Smooth muscle cell (in vitro differentiated cells): ENCODE measurements around the gene MEG3. TPM values are rescaled to one million over a fixed set of nuclear protein-coding genes. Genes with fewer than 3 reads are reported as not detected.

Experiments
- DNase-seq: peaks from one replicate; lab custom pipeline; 2025; ENCODE audit not compliant: unreplicated experiment; lab: John Stamatoyannopoulos, UW
- H2AFZ ChIP-seq: fragments of 200-600 bp; sonication (generic); 2 replicates; pipeline ENCODE4 v1.6.0; 2016; ENCODE audit warnings: antibody characterized with exemption, low read depth, mild to moderate bottlenecking
- H3F3A ChIP-seq: fragments of 200-600 bp; sonication (generic); 2 replicates; pipeline ENCODE4 v1.6.0; 2017; ENCODE audit warnings: antibody characterized with exemption, low read depth
- H3K27ac ChIP-seq: fragments of 200-600 bp; sonication (generic); 2 replicates; pipeline ENCODE4 v1.5.1; 2016; ENCODE audit warnings: low read depth, mild to moderate bottlenecking
- H3K27me3 ChIP-seq: fragments of 200-600 bp; sonication (generic); 2 replicates; pipeline ENCODE4 v1.6.1; 2016; ENCODE audit warnings: low read depth, mild to moderate bottlenecking
- H3K36me3 ChIP-seq: fragments of 200-600 bp; sonication (generic); 2 replicates; pipeline ENCODE4 v1.5.1; 2016; ENCODE audit warnings: low read depth
- H3K4me1 ChIP-seq: fragments of 200-600 bp; sonication (generic); 2 replicates; pipeline ENCODE4 v1.5.1; 2016; ENCODE audit warnings: low read depth
- H3K4me2 ChIP-seq: fragments of 200-600 bp; sonication (generic); 2 replicates; pipeline ENCODE4 v1.6.0; 2016; ENCODE audit warnings: mild to moderate bottlenecking
- H3K4me3 ChIP-seq: fragments of 200-600 bp; sonication (generic); 2 replicates; pipeline ENCODE4 v1.5.1; 2016; ENCODE audit warnings: mild to moderate bottlenecking
- H3K79me2 ChIP-seq: fragments of 200-600 bp; sonication (generic); 2 replicates; pipeline ENCODE4 v1.6.0; 2016; ENCODE audit warnings: low read depth, mild to moderate bottlenecking
- H3K9ac ChIP-seq: fragments of 200-600 bp; sonication (generic); 2 replicates; pipeline ENCODE4 v1.6.0; 2016; ENCODE audit warnings: low read depth
- H3K9me3 ChIP-seq: fragments of 200-600 bp; sonication (generic); replicated peaks from 2 replicates; pipeline ENCODE4 v1.5.1; 2016; ENCODE audit warnings: low read depth
- H4K20me1 ChIP-seq: fragments of 200-600 bp; sonication (generic); 2 replicates; pipeline ENCODE4 v1.6.0; 2016; ENCODE audit warnings: low read depth
- WGBS: methylation state at CpG from one replicate; pipeline ENCODE4 v1.1.7; 2016; ENCODE audit warnings: low lambda C conversion rate; 5-methylcytosine and 5-hydroxymethylcytosine counted together
- polyA plus RNA-seq: library from polyadenylated mRNA; unstranded; fragments of >200 nt; fragmentation: Nextera tagmentation; extraction: Ambion mirVana; gene quantifications from 2 replicates; pipeline ENCODE4 v1.2.1, GENCODE V29; 2016
- total RNA-seq: library from RNA; depleted of rRNA; stranded (reverse); fragments of >200 nt; gene quantifications from 2 replicates; pipeline ENCODE4 v1.2.3, GENCODE V29; 2014
- TF ChIP-seq, protein P1 (sequence below): fragments of 200-600 bp; sonication (generic); IDR thresholded peaks from 2 replicates; pipeline ENCODE4 v1.5.1; 2017; ENCODE audit warnings: borderline replicate concordance, mild to moderate bottlenecking, antibody characterized with exemption; ENCODE audit not compliant: insufficient read depth, poor library complexity, severe bottlenecking

The MEG3 gene
- total and polyA plus RNA-seq, 2 experiments from 2014 or later = not detected

- 45% methylated on average over 5 of the region's 5 CpGs for WGBS
- Histone ChIP-seq H3F3A (peaks cover 21% of the 10 kb centered on the region), H3K9ac (no peak overlapping the region), H2AFZ (peak overlapping the region; percentile 14), H3K27me3 (no peaks in the 10 kb centered on the region), H3K4me2 (peak overlapping the region; percentile 27), H4K20me1 (no peaks in the 10 kb centered on the region), H3K36me3 (no peaks in the 10 kb centered on the region), H3K4me3 (no peak overlapping the region), H3K9me3 (no peaks in the 10 kb centered on the region), H3K79me2 (no peaks in the 10 kb centered on the region), H3K27ac (peak overlapping the region; percentile 65), H3K4me1 (peaks cover 41% of the 10 kb centered on the region)
- TF ChIP-seq, protein P1, sequence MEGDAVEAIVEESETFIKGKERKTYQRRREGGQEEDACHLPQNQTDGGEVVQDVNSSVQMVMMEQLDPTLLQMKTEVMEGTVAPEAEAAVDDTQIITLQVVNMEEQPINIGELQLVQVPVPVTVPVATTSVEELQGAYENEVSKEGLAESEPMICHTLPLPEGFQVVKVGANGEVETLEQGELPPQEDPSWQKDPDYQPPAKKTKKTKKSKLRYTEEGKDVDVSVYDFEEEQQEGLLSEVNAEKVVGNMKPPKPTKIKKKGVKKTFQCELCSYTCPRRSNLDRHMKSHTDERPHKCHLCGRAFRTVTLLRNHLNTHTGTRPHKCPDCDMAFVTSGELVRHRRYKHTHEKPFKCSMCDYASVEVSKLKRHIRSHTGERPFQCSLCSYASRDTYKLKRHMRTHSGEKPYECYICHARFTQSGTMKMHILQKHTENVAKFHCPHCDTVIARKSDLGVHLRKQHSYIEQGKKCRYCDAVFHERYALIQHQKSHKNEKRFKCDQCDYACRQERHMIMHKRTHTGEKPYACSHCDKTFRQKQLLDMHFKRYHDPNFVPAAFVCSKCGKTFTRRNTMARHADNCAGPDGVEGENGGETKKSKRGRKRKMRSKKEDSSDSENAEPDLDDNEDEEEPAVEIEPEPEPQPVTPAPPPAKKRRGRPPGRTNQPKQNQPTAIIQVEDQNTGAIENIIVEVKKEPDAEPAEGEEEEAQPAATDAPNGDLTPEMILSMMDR = no peak
- no peak for DNase-seq
These were observed 62.9 kb downstream of the MEG3 start for GRCh38 chr14:100888789-100889315.

- H3K9me3 ChIP-seq = no peaks in the 10 kb centered on the region
- H3K4me1 ChIP-seq = peaks cover 41% of the 10 kb centered on the region
- H2AFZ ChIP-seq = peak overlapping the region; percentile 14
- no peaks in the 10 kb centered on the region for H3K27me3 ChIP-seq
- no peaks in the 10 kb centered on the region for H4K20me1 ChIP-seq
- H3K27ac ChIP-seq = peak overlapping the region; percentile 65
- no peaks in the 10 kb centered on the region for H3K36me3 ChIP-seq
- DNase-seq = no peak
- 98% methylated on average over 6 of the region's 6 CpGs for WGBS
- no peak overlapping the region for H3K9ac ChIP-seq
- peaks cover 21% of the 10 kb centered on the region for H3F3A ChIP-seq
- TF ChIP-seq, protein P1 = no peak
- no peaks in the 10 kb centered on the region for H3K79me2 ChIP-seq
- no peak overlapping the region for H3K4me3 ChIP-seq
- H3K4me2 ChIP-seq = peak overlapping the region; percentile 27
These were observed 63.7 kb downstream of the MEG3 start for GRCh38 chr14:100889641-100890040.

GRCh38 chr14:100890061-100890850 lies 64.3 kb downstream of the MEG3 start:
- H3K9me3 ChIP-seq = no peaks in the 10 kb centered on the region
- no peak for DNase-seq
- no peak overlapping the region for H3K27ac ChIP-seq
- no peak overlapping the region for H3K9ac ChIP-seq
- WGBS = 92% methylated on average over 6 of the region's 8 CpGs
- H3K4me3 ChIP-seq = no peak overlapping the region
- H3K36me3 ChIP-seq = no peaks in the 10 kb centered on the region
- H3F3A ChIP-seq = peaks cover 21% of the 10 kb centered on the region
- H2AFZ ChIP-seq = no peak overlapping the region
- TF ChIP-seq, protein P1 = no peak
- no peaks in the 10 kb centered on the region for H4K20me1 ChIP-seq
- no peaks in the 10 kb centered on the region for H3K79me2 ChIP-seq
- H3K4me1 ChIP-seq = peaks cover 41% of the 10 kb centered on the region
- no peaks in the 10 kb centered on the region for H3K27me3 ChIP-seq
- no peak overlapping the region for H3K4me2 ChIP-seq
